Trophoblast cell (in vitro differentiated cells and primary cell): Measurements from ENCODE around the gene CLCN3.
"Not testable (repeated sequence)": the region's sequence is repeated elsewhere in the genome, so short reads cannot be mapped to it uniquely, and the experiment has no call there.

ENCODE experiments used
- DNase-seq, 2 donors: peaks; one replicate each; pipeline ENCODE4 v3.0.0-alpha.2; 2016
- H2AFZ ChIP-seq: 2 replicates; pipeline ENCODE4 v1.6.1; 2013; ENCODE audit warnings: low read length, moderate library complexity, mild to moderate bottlenecking; ENCODE audit not compliant: insufficient read depth, poor library complexity
- H2AK5ac ChIP-seq: 2 replicates; pipeline ENCODE4 v1.6.1; 2013; ENCODE audit warnings: mild to moderate bottlenecking, low read length
- H2BK120ac ChIP-seq: 2 replicates; pipeline ENCODE4 v1.6.1; 2013; ENCODE audit warnings: low read length, mild to moderate bottlenecking, moderate library complexity; ENCODE audit not compliant: insufficient read depth, poor library complexity
- H2BK12ac ChIP-seq: 2 replicates; pipeline ENCODE4 v1.6.1; 2013; ENCODE audit warnings: mild to moderate bottlenecking, low read length, moderate library complexity
- H2BK5ac ChIP-seq: 2 replicates; pipeline ENCODE4 v1.6.1; 2013; ENCODE audit warnings: low read length, low read depth, moderate library complexity, mild to moderate bottlenecking; ENCODE audit not compliant: poor library complexity
- H3K14ac ChIP-seq: 2 replicates; pipeline ENCODE4 v1.6.1; 2013; ENCODE audit warnings: mild to moderate bottlenecking, low read length
- H3K18ac ChIP-seq: 2 replicates; pipeline ENCODE4 v1.6.1; 2013; ENCODE audit warnings: mild to moderate bottlenecking, low read length
- H3K23ac ChIP-seq: 2 replicates; pipeline ENCODE4 v1.6.1; 2013; ENCODE audit warnings: low read length
- H3K27ac ChIP-seq: 2 replicates; pipeline ENCODE4 v1.5.1; 2013; ENCODE audit warnings: low read depth, mild to moderate bottlenecking, inconsistent platforms, low read length, moderate library complexity
- H3K27me3 ChIP-seq: 2 replicates; pipeline ENCODE4 v1.6.1; 2013; ENCODE audit warnings: inconsistent platforms, mild to moderate bottlenecking, low read length, moderate library complexity; ENCODE audit not compliant: insufficient read depth
- H3K36me3 ChIP-seq, 2 experiments: 1 replicate in 1 of 2; 2 replicates in 1 of 2; pipeline ENCODE4 v1.6.1; 2013; ENCODE audit warnings: low read length in 2 of 2, mild to moderate bottlenecking in 2 of 2, moderate library complexity in 1 of 2; ENCODE audit not compliant: insufficient read depth in 2 of 2, control insufficient read depth in 1 of 2
- H3K4ac ChIP-seq: 2 replicates; pipeline ENCODE4 v1.6.1; 2013; ENCODE audit warnings: low read depth, mild to moderate bottlenecking, low read length, moderate library complexity
- H3K4me1 ChIP-seq, 2 experiments: 1 replicate in 1 of 2; 2 replicates in 1 of 2; pipeline ENCODE4 v1.6.1; 2013; ENCODE audit warnings: low read length in 2 of 2, mild to moderate bottlenecking in 2 of 2, moderate library complexity in 1 of 2; ENCODE audit not compliant: insufficient read depth in 2 of 2, control insufficient read depth in 1 of 2
- H3K4me2 ChIP-seq: 2 replicates; pipeline ENCODE4 v1.6.1; 2013; ENCODE audit warnings: inconsistent platforms, mild to moderate bottlenecking, low read length, moderate library complexity
- H3K4me3 ChIP-seq: 2 replicates; pipeline ENCODE4 v1.5.1; 2013; ENCODE audit warnings: mild to moderate bottlenecking, low read depth, low read length, inconsistent platforms
- H3K79me1 ChIP-seq: one replicate; pipeline ENCODE4 v1.6.1; 2013; ENCODE audit warnings: low read length
- H3K79me2 ChIP-seq: 2 replicates; pipeline ENCODE4 v1.6.1; 2013; ENCODE audit warnings: low read length, mild to moderate bottlenecking; ENCODE audit not compliant: control insufficient read depth, insufficient read depth, poor library complexity
- H3K9ac ChIP-seq: 2 replicates; pipeline ENCODE4 v1.6.1; 2013; ENCODE audit warnings: mild to moderate bottlenecking, low read length
- H3K9me3 ChIP-seq: 2 replicates; pipeline ENCODE4 v1.6.1; 2013; ENCODE audit warnings: low read depth, mild to moderate bottlenecking, control low read depth, inconsistent platforms, low read length; ENCODE audit not compliant: insufficient read depth
- H4K12ac ChIP-seq: 2 replicates; pipeline ENCODE4 v1.6.1; 2013; ENCODE audit warnings: low read depth, mild to moderate bottlenecking, low read length, moderate library complexity
- H4K8ac ChIP-seq: 2 replicates; pipeline ENCODE4 v1.6.1; 2013; ENCODE audit warnings: low read depth, mild to moderate bottlenecking, low read length, moderate library complexity
- H4K91ac ChIP-seq: one replicate; pipeline ENCODE4 v1.6.1; 2013; ENCODE audit warnings: low read depth, mild to moderate bottlenecking, low read length, moderate library complexity
- WGBS: extraction: QIAGEN DNeasy Blood & Tissue Kit; methylation state at CpG from one replicate; pipeline ENCODE4 v1.1.7; 2013; ENCODE audit warnings: missing lambda C conversion rate; ENCODE audit not compliant: insufficient read length, insufficient coverage; ENCODE audit errors: extremely low coverage; 5-methylcytosine and 5-hydroxymethylcytosine counted together

Gene CLCN3

DNA sequence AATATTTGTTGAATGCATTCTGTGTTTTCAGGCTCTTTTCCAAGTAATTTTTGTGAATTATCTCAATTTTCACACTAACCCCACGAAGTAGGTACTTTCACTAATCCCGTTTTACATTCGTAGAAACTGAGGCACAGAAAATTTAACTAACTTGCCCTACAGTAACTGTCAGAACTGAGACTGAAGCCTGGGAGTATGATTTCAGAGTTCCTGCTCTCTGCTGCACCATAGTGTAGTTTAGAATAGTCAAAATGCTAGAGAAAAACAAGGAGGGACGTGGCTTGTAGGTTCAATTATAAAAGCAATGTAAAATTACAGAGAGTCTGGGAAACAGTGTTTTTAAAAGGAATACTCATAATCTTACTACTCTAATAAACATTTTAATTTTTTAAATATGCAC is 2.2 kb downstream of the CLCN3 start:
- no peak overlapping the region for H4K12ac ChIP-seq
- H3K18ac ChIP-seq, result no peak overlapping the region
- no peak overlapping the region for H3K27ac ChIP-seq
- H3K4me1 ChIP-seq, result peaks cover 0 to 7% of the 10 kb centered on the region in 2 experiments
- H3K79me2 ChIP-seq, result peaks cover 2% of the 10 kb centered on the region
- no peak overlapping the region for H3K9ac ChIP-seq
- H3K27me3 ChIP-seq, result no peaks in the 10 kb centered on the region
- H2BK120ac ChIP-seq, result no peak overlapping the region
- no peak for DNase-seq
- H3K36me3 ChIP-seq, result peaks cover 0 to 2% of the 10 kb centered on the region in 2 experiments
- H2AFZ ChIP-seq, result no peak overlapping the region
- no peak overlapping the region for H3K4me3 ChIP-seq
- H4K8ac ChIP-seq, result no peak overlapping the region
- no peak overlapping the region for H2AK5ac ChIP-seq
- H3K23ac ChIP-seq, result no peak overlapping the region
- H3K4ac ChIP-seq, result no peak overlapping the region
- peaks cover 11% of the 10 kb centered on the region for H3K79me1 ChIP-seq
- H3K14ac ChIP-seq, result no peak overlapping the region
- no peak overlapping the region for H4K91ac ChIP-seq
- H3K9me3 ChIP-seq, result no peaks in the 10 kb centered on the region
- no peak overlapping the region for H2BK5ac ChIP-seq
- no CpG with 5 or more reads among the region's 4 CpGs for WGBS
- H2BK12ac ChIP-seq, result no peak overlapping the region
- no peak overlapping the region for H3K4me2 ChIP-seq

DNA sequence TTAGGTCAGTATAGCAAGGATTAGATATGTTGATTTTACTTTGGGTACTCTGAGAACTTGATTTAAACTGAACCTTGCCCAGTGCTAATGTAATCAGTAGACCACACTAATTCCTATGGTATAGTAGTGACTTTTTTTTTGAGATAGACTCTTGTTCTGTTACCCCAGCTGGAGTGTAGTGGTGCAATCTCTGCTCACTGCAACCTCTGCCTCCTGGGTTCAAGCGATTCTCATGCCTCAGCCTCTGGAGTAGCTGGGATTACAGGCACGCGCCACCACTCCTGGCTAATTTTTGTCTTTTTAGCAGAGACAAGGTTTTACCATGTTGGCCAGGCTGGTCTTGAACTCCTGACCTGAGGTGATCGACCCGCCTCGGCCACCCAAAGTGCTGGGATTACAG is 3.6 kb downstream of the CLCN3 start:
- H2BK120ac ChIP-seq, H3K79me2 ChIP-seq, H3K27ac ChIP-seq, H4K91ac ChIP-seq, H3K4me2 ChIP-seq, H3K27me3 ChIP-seq, H3K4me3 ChIP-seq, H2AK5ac ChIP-seq, H4K12ac ChIP-seq, H2BK5ac ChIP-seq, H3K9ac ChIP-seq, H3K18ac ChIP-seq, H3K36me3 ChIP-seq, H2BK12ac ChIP-seq, H3K14ac ChIP-seq, H3K4me1 ChIP-seq, H3K23ac ChIP-seq, H4K8ac ChIP-seq, H3K9me3 ChIP-seq, H2AFZ ChIP-seq, DNase-seq, H3K4ac ChIP-seq: not testable (repeated sequence)
- peaks cover 11% of the 10 kb centered on the region for H3K79me1 ChIP-seq
- no CpG with 5 or more reads among the region's 6 CpGs for WGBS

DNA sequence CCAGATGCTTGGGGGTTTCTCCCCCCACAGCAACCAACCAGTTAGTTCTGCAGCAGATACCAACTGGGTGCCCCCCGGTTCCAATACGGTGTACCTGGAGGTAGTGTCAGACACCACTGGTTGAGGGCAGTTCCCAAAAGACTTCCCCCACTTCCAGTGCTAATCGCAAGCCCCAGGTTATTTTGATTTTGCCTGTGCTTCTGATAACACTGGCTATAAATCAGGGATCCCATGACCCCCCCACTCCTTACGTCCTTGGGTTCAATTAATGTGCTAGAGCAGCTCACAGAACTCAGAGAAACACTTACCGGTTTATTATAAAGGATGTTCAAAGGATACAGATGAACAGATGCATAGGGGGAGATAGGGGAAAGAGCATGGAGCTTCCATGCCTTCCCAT is 5.5 kb downstream of the CLCN3 start:
- peaks cover 0 to 7% of the 10 kb centered on the region in 2 experiments for H3K4me1 ChIP-seq
- no peak overlapping the region for H2BK120ac ChIP-seq
- H4K8ac ChIP-seq, result no peak overlapping the region
- no peak overlapping the region for H2BK12ac ChIP-seq
- H3K36me3 ChIP-seq, result peaks cover 0 to 2% of the 10 kb centered on the region in 2 experiments
- H3K79me2 ChIP-seq, result peaks cover 2% of the 10 kb centered on the region
- no peak overlapping the region for H3K18ac ChIP-seq
- H3K9me3 ChIP-seq, result no peaks in the 10 kb centered on the region
- H3K4ac ChIP-seq, result peak overlapping the region; percentile 47
- peak overlapping the region; percentile 37 for H2BK5ac ChIP-seq
- H3K14ac ChIP-seq, result no peak overlapping the region
- H2AFZ ChIP-seq, result no peak overlapping the region
- WGBS, result no CpG with 5 or more reads among the region's 5 CpGs
- no peak overlapping the region for H4K91ac ChIP-seq
- H3K9ac ChIP-seq, result no peak overlapping the region
- peak overlapping the region; percentile 60 for H3K27ac ChIP-seq
- H3K27me3 ChIP-seq, result no peaks in the 10 kb centered on the region
- H4K12ac ChIP-seq, result no peak overlapping the region
- DNase-seq, result no peak
- no peak overlapping the region for H3K23ac ChIP-seq
- H2AK5ac ChIP-seq, result no peak overlapping the region
- no peak overlapping the region for H3K4me3 ChIP-seq
- no peak overlapping the region for H3K4me2 ChIP-seq
- H3K79me1 ChIP-seq, result peaks cover 3% of the 10 kb centered on the region

DNA sequence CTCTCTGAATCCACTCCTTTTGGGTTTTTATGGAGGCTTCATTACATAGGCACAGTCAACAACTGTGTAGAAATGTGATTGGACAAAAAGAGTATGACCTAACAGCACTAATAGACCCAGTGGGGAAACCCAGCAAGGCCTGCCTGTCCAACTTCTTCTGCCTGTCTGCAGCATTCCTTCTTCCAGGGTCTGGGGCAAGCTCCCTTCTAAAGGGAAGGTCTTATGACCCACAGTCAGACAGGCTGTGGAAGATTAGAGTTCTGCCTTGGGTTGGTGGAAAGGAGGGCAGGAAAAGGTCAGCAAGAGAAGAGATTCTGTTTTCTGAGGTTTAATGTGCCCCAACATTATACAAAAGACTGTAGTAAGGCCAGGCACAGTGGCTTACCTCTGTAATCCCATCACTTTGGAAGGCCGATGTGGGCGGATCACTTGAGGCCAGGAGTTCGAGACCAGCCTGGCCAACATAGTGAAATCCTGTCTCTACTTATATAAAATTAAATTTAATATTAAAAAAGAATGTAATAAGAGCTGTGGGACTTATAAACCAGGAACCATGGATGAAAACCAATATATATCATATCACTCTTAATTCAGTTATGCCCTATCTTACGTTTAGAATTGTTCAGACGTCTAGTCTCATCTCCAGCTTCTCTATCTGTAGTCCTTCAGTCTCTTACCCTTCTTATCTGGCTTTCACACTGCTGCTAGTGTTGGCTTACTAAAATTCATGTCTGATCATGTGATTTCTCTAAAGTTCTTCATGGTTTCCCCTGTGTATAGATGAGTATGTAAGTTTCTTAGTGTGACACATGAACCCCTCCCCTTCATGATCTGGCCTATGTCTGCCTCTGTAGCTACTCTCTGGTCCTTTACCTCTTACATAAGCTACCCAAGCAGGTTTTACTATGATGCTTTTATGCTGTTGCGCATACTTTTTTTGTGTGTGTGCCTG is 6.2 kb downstream of the CLCN3 start:
- no peak overlapping the region for H2AK5ac ChIP-seq
- H4K12ac ChIP-seq, result no peak overlapping the region
- H3K36me3 ChIP-seq, result peaks cover 0 to 2% of the 10 kb centered on the region in 2 experiments
- no peak overlapping the region for H3K4me3 ChIP-seq
- no peak overlapping the region for H3K9ac ChIP-seq
- no CpG with 5 or more reads among the region's 6 CpGs for WGBS
- no peak overlapping the region for H2BK5ac ChIP-seq
- no peaks in the 10 kb centered on the region for H3K9me3 ChIP-seq
- H4K8ac ChIP-seq, result no peak overlapping the region
- H3K4ac ChIP-seq, result no peak overlapping the region
- no peak for DNase-seq
- no peak overlapping the region for H4K91ac ChIP-seq
- H3K79me1 ChIP-seq, result peaks cover 2% of the 10 kb centered on the region
- H2AFZ ChIP-seq, result no peak overlapping the region
- H2BK12ac ChIP-seq, result no peak overlapping the region
- peaks cover 2% of the 10 kb centered on the region for H3K79me2 ChIP-seq
- peak overlapping the region; percentile 51 for H3K27ac ChIP-seq
- no peak overlapping the region for H3K4me2 ChIP-seq
- H2BK120ac ChIP-seq, result no peak overlapping the region
- no peak overlapping the region for H3K23ac ChIP-seq
- no peak overlapping the region for H3K18ac ChIP-seq
- H3K14ac ChIP-seq, result no peak overlapping the region
- no peaks in the 10 kb centered on the region for H3K27me3 ChIP-seq
- peaks cover 0 to 7% of the 10 kb centered on the region in 2 experiments for H3K4me1 ChIP-seq
